WERI-Rb-1 (cell line): ENCODE results near the gene ADK.
A peak's percentile ranks its signal among the peaks of the same experiment; 100 is the strongest.

Source experiments
- DNase-seq: peaks from one replicate; pipeline ENCODE4 v3.0.0-alpha.2; 2020
- H3K27ac ChIP-seq: fragments of 250-450 bp; sonication (Bioruptor Pico); 2 replicates; pipeline ENCODE4 v1.5.1; 2020; ENCODE audit warnings: mild to moderate bottlenecking, moderate library complexity
- H3K27me3 ChIP-seq: fragments of 250-450 bp; sonication (Bioruptor Pico); 2 replicates; pipeline ENCODE4 v1.5.1; 2021; ENCODE audit warnings: mild to moderate bottlenecking, low read depth, moderate library complexity; ENCODE audit not compliant: insufficient read depth, severe bottlenecking
- H3K36me3 ChIP-seq: fragments of 250-450 bp; sonication (Bioruptor Pico); 2 replicates; pipeline ENCODE4 v1.5.1; 2020; ENCODE audit warnings: mild to moderate bottlenecking, moderate library complexity
- H3K4me3 ChIP-seq: 2 replicates; pipeline ENCODE4 v1.5.1; 2011; ENCODE audit warnings: low read depth, mild to moderate bottlenecking, control low read depth, low read length
- H3K9me3 ChIP-seq: fragments of 250-450 bp; sonication (Bioruptor Pico); 2 replicates; pipeline ENCODE4 v1.5.1; 2021; ENCODE audit warnings: mild to moderate bottlenecking, moderate library complexity; ENCODE audit not compliant: severe bottlenecking
- CTCF ChIP-seq: IDR thresholded peaks from 2 replicates; pipeline ENCODE4 v1.5.1; 2011; ENCODE audit warnings: low read depth, mild to moderate bottlenecking, control low read depth, inconsistent platforms, low read length

Gene ADK

GRCh38 chr10:74641659-74642058 is 490.6 kb downstream of the ADK start:
- TF ChIP-seq CTCF: no peak
- no peak overlapping the region for H3K4me3 ChIP-seq
- H3K36me3 ChIP-seq: no peaks in the 10 kb centered on the region
- H3K9me3 ChIP-seq: peaks cover 2% of the 10 kb centered on the region
- H3K27ac ChIP-seq: no peak overlapping the region
- H3K27me3 ChIP-seq: no peaks in the 10 kb centered on the region
- DNase-seq: no peak

- Histone ChIP-seq H3K27ac (no peak overlapping the region), H3K4me3 (no peak overlapping the region), H3K36me3 (no peaks in the 10 kb centered on the region), H3K27me3 (no peaks in the 10 kb centered on the region), H3K9me3 (peaks cover 2% of the 10 kb centered on the region)
- DNase-seq: no peak
- no peak for TF ChIP-seq CTCF
These were observed 492.0 kb downstream of the ADK start for GRCh38 chr10:74642901-74643595.

GRCh38 chr10:74643596-74643975 is 492.6 kb downstream of the ADK start:
- no peak for DNase-seq
- no peak overlapping the region for H3K4me3 ChIP-seq
- H3K9me3 ChIP-seq: peaks cover 2% of the 10 kb centered on the region
- H3K27me3 ChIP-seq: no peaks in the 10 kb centered on the region
- no peaks in the 10 kb centered on the region for H3K36me3 ChIP-seq
- H3K27ac ChIP-seq: peak overlapping the region; percentile 4; the same call in 1 of the 2 replicates
- no peak for TF ChIP-seq CTCF

GRCh38 chr10:74644738-74645137 is 493.7 kb downstream of the ADK start:
- no peak overlapping the region for H3K4me3 ChIP-seq

GRCh38 chr10:74645692-74646091 is 494.7 kb downstream of the ADK start:
- Histone ChIP-seq H3K9me3 (peaks cover 2% of the 10 kb centered on the region), H3K27me3 (no peaks in the 10 kb centered on the region), H3K36me3 (no peaks in the 10 kb centered on the region), H3K4me3 (no peak overlapping the region), H3K27ac (no peak overlapping the region)
- no peak for TF ChIP-seq CTCF
- DNase-seq: no peak

More at GRCh38 chr10:74644738-74645137, 493.7 kb downstream of the ADK start:
- DNase-seq: no peak
- no peak for TF ChIP-seq CTCF
- Histone ChIP-seq H3K27ac (peak overlapping the region; percentile 4), H3K27me3 (no peaks in the 10 kb centered on the region), H3K9me3 (peaks cover 2% of the 10 kb centered on the region), H3K36me3 (no peaks in the 10 kb centered on the region)

- H3K36me3 ChIP-seq: no peaks in the 10 kb centered on the region
- no peak overlapping the region for H3K27ac ChIP-seq
- H3K9me3 ChIP-seq: no peaks in the 10 kb centered on the region
- no peaks in the 10 kb centered on the region for H3K27me3 ChIP-seq
- no peak overlapping the region for H3K4me3 ChIP-seq
- no peak for TF ChIP-seq CTCF
- DNase-seq: no peak
These were observed 499.6 kb downstream of the ADK start for GRCh38 chr10:74650613-74651012.
